ENCODE results near the gene CD200R1. TPM values are rescaled to one million over a fixed set of nuclear protein-coding genes. Genes with fewer than 3 reads are reported as not detected.
"Not testable (repeated sequence)": the region's sequence is repeated elsewhere in the genome, so short reads cannot be mapped to it uniquely, and the experiment has no call there.

Gene CD200R1
- total RNA-seq, 2 donors from 2014 or later = 0.37 to 0.83 TPM

- H3K27me3 ChIP-seq = no peaks in the 10 kb centered on the region
- no peak overlapping the region for H3K4me3 ChIP-seq
- no peak for TF ChIP-seq CTCF (IDR thresholded peaks at IDR 0.05)
- H3K27ac ChIP-seq = no peak overlapping the region
- no peak for DNase-seq (ENCODE audit: low spot score)
- no peaks in the 10 kb centered on the region for H3K36me3 ChIP-seq
- peaks cover 0 to 15% of the 10 kb centered on the region in 2 donors for H3K9me3 ChIP-seq
- no peaks in the 10 kb centered on the region for H3K4me1 ChIP-seq
Observed at GRCh38 chr3:112930771-112931170, 44.1 kb downstream of the CD200R1 start.

GRCh38 chr3:112925969-112926368, 48.9 kb downstream of the CD200R1 start:
- no peaks in the 10 kb centered on the region for H3K36me3 ChIP-seq
- H3K4me1 ChIP-seq = no peaks in the 10 kb centered on the region
- DNase-seq (ENCODE audit: low spot score) = no peak
- no peaks in the 10 kb centered on the region for H3K27me3 ChIP-seq
- H3K9me3 ChIP-seq = no peaks in the 10 kb centered on the region
- H3K27ac ChIP-seq = no peak overlapping the region
- TF ChIP-seq CTCF (IDR thresholded peaks at IDR 0.05) = no peak
- no peak overlapping the region for H3K4me3 ChIP-seq

- no peak for TF ChIP-seq CTCF (IDR thresholded peaks at IDR 0.05)
- no peaks in the 10 kb centered on the region for H3K4me1 ChIP-seq
Observed at GRCh38 chr3:112925560-112925959, 49.3 kb downstream of the CD200R1 start.

GRCh38 chr3:112919541-112919940, 55.4 kb downstream of the CD200R1 start:
- DNase-seq (ENCODE audit: low spot score); H3K27me3 ChIP-seq; H3K27ac ChIP-seq; H3K4me1 ChIP-seq; H3K4me3 ChIP-seq; H3K36me3 ChIP-seq: not testable (repeated sequence)
- H3K9me3 ChIP-seq = peaks cover 0 to 11% of the 10 kb centered on the region in 2 donors

More at GRCh38 chr3:112925560-112925959, 49.3 kb downstream of the CD200R1 start:
- DNase-seq (ENCODE audit: low spot score) = no peak
- Histone ChIP-seq H3K9me3 (no peaks in the 10 kb centered on the region), H3K27ac (no peak overlapping the region), H3K4me3 (no peak overlapping the region), H3K27me3 (no peaks in the 10 kb centered on the region), H3K36me3 (no peaks in the 10 kb centered on the region)

- TF ChIP-seq CTCF (IDR thresholded peaks at IDR 0.05) = no peak
- no peak overlapping the region for H3K27ac ChIP-seq
- no peaks in the 10 kb centered on the region for H3K36me3 ChIP-seq
- no peak overlapping the region for H3K4me3 ChIP-seq
- DNase-seq (ENCODE audit: low spot score) = no peak
- H3K9me3 ChIP-seq = peaks cover 0 to 15% of the 10 kb centered on the region in 2 donors
- no peaks in the 10 kb centered on the region for H3K4me1 ChIP-seq
- H3K27me3 ChIP-seq = no peaks in the 10 kb centered on the region
Observed at GRCh38 chr3:112908252-112908651, 66.7 kb downstream of the CD200R1 start.

- no peak overlapping the region for H3K27ac ChIP-seq
- H3K4me3 ChIP-seq = no peak overlapping the region
- DNase-seq (ENCODE audit: low spot score) = no peak
- no peaks in the 10 kb centered on the region for H3K36me3 ChIP-seq
- peaks cover 0 to 16% of the 10 kb centered on the region in 2 donors for H3K9me3 ChIP-seq
- no peaks in the 10 kb centered on the region for H3K27me3 ChIP-seq
- TF ChIP-seq CTCF (IDR thresholded peaks at IDR 0.05) = no peak
- H3K4me1 ChIP-seq = no peaks in the 10 kb centered on the region
Observed at GRCh38 chr3:112904786-112905185, 70.1 kb downstream of the CD200R1 start.

Measured in right atrium auricular region (tissue), 2 donors.